A673 (cell line): Measurements from ENCODE around the gene SLC25A39. TPM values are rescaled to one million over a fixed set of nuclear protein-coding genes. Genes with fewer than 3 reads are reported as not detected.
A peak's percentile ranks its signal among the peaks of the same experiment; 100 is the strongest.

Experiments
- BruUV-seq: library from RNA; stranded (reverse); fragments of 400-500 nt; replicated peaks from 2 replicates; lab custom pipeline; 2021; lab: Mats Ljungman, UMichigan
- CTCF ChIA-PET: fragments of 300-600 bp; sonication (Branson Sonifier 250); formaldehyde crosslinking; loops from one replicate; lab custom pipeline; 2022; ENCODE audit warnings: antibody characterized with exemption; lab: Charles Lee
- POLR2A ChIA-PET: fragments of 300-600 bp; sonication (Branson Sonifier 250); formaldehyde crosslinking; loops from one replicate; lab custom pipeline; 2022; ENCODE audit warnings: antibody characterized with exemption; ENCODE audit not compliant: low non-redundant PET; lab: Charles Lee
- DNase-seq: peaks from one replicate; pipeline ENCODE4 v3.0.0-alpha.2; 2015; ENCODE audit warnings: low spot score
- H3K27ac ChIP-seq: fragments of 200-600 bp; sonication (generic); 2 replicates; pipeline ENCODE4 v1.5.1; 2016; ENCODE audit warnings: mixed run types, low read depth, mild to moderate bottlenecking, mixed read lengths, antibody characterized with exemption, low read length; ENCODE audit not compliant: poor library complexity, severe bottlenecking
- H3K27me3 ChIP-seq: fragments of 200-600 bp; sonication (generic); replicated peaks from 2 replicates; pipeline ENCODE4 v1.6.1; 2017; ENCODE audit warnings: mixed run types, low read depth, mild to moderate bottlenecking, mixed read lengths, antibody characterized with exemption, low read length; ENCODE audit not compliant: insufficient read depth, poor library complexity
- H3K36me3 ChIP-seq: fragments of 200-600 bp; sonication (generic); 2 replicates; pipeline ENCODE4 v1.6.1; 2016; ENCODE audit warnings: mixed run types, mild to moderate bottlenecking, mixed read lengths, antibody characterized with exemption, low read length; ENCODE audit not compliant: insufficient read depth, poor library complexity, severe bottlenecking
- H3K4me1 ChIP-seq: fragments of 200-600 bp; sonication (generic); 2 replicates; pipeline ENCODE4 v1.6.1; 2017; ENCODE audit warnings: mixed run types, mild to moderate bottlenecking, mixed read lengths, antibody characterized with exemption, low read length; ENCODE audit not compliant: insufficient read depth, poor library complexity, severe bottlenecking
- H3K4me3 ChIP-seq: fragments of 200-600 bp; sonication (generic); 2 replicates; pipeline ENCODE4 v1.5.1; 2016; ENCODE audit warnings: low read depth, mixed run types, mild to moderate bottlenecking, mixed read lengths, low read length; ENCODE audit not compliant: poor library complexity, severe bottlenecking
- H3K9me3 ChIP-seq: fragments of 200-600 bp; sonication (generic); 2 replicates; pipeline ENCODE4 v1.6.1; 2016; ENCODE audit warnings: mixed run types, low read depth, mild to moderate bottlenecking, mixed read lengths, antibody characterized with exemption, low read length; ENCODE audit not compliant: poor library complexity, severe bottlenecking
- CTCF ChIP-seq: fragments of 300-800, 200-600 bp; sonication (generic); conservative IDR thresholded peaks from 2 replicates; pipeline ENCODE4 v1.5.1; 2017; ENCODE audit warnings: low read depth, mild to moderate bottlenecking, antibody characterized with exemption, low read length, moderate library complexity, mixed read lengths
- EZH2 ChIP-seq: fragments of 200-600 bp; sonication (generic); IDR thresholded peaks from 2 replicates; pipeline ENCODE4 v1.6.1; 2017; ENCODE audit warnings: borderline replicate concordance, low read depth, mild to moderate bottlenecking, mixed read lengths, antibody characterized with exemption, low read length; ENCODE audit not compliant: poor library complexity, severe bottlenecking
- intact Hi-C: fragments of 100-400 bp; cut with micrococcal nuclease; formaldehyde crosslinking; loops from one replicate; pipeline ENCODE4 v1.10.0; 2022; ENCODE audit not compliant: unreplicated experiment
- total RNA-seq: library from RNA; stranded (reverse); gene quantifications from 2 replicates; pipeline ENCODE4 v1.2.3, GENCODE V29; 2021

The SLC25A39 gene
- total RNA-seq, 1 experiment from 2014 or later = 75.5 TPM

GRCh38 chr17:44362949-44363612, 38.5 kb upstream of the SLC25A39 start:
- ChIA-PET POLR2A (no interaction called here), CTCF (interaction anchor here (0.6 to 0.7 kb wide), 3 partner anchors 10 to 207 kb away, joined by 4 to 12 read pairs (median 4); no protein-coding TSS in a partner anchor)
- peak; percentile 26 for DNase-seq
- Histone ChIP-seq H3K4me3 (peak overlapping the region; percentile 68), H3K27me3 (no peaks in the 10 kb centered on the region), H3K27ac (peak overlapping the region; percentile 80), H3K4me1 (peaks cover 21% of the 10 kb centered on the region), H3K9me3 (no peaks in the 10 kb centered on the region), H3K36me3 (no peaks in the 10 kb centered on the region)
- no TSS peak for BruUV-seq
- TF ChIP-seq CTCF (no peak), EZH2 (no peak)
- intact Hi-C loops = no loop called here

GRCh38 chr17:44362459-44362948, 37.9 kb upstream of the SLC25A39 start:
- no peak overlapping the region for H3K27ac ChIP-seq
- POLR2A ChIA-PET = interaction anchor here (0.7 kb wide), 1 partner anchor 31 kb away, joined by 3 read pairs; no protein-coding TSS in a partner anchor

More at GRCh38 chr17:44362459-44362948, 37.9 kb upstream of the SLC25A39 start:
- Histone ChIP-seq H3K27me3 (no peaks in the 10 kb centered on the region), H3K36me3 (no peaks in the 10 kb centered on the region), H3K4me3 (peak overlapping the region; percentile 68), H3K9me3 (no peaks in the 10 kb centered on the region), H3K4me1 (peaks cover 21% of the 10 kb centered on the region)
- DNase-seq = no peak
- intact Hi-C loops = no loop called here
- BruUV-seq = no TSS peak
- TF ChIP-seq CTCF (no peak), EZH2 (no peak)
- CTCF ChIA-PET = no interaction called here
